ENCODE data around the gene MAP2. TPM values are rescaled to one million over a fixed set of nuclear protein-coding genes. Genes with fewer than 3 reads are reported as not detected.

The MAP2 gene
- total and polyA plus RNA-seq, 2 donors (not counting 3 experiments of a cell fraction or from before 2014, with no cell fraction given), result 19.4 to 46.1 TPM

- DNase-seq (ENCODE audit: low read depth, low spot score), result no peak
- intact Hi-C loops (cut with micrococcal nuclease), result no loop called here
These were observed 239.8 kb downstream of the MAP2 start for GRCh38 chr2:209663656-209664055.

GRCh38 chr2:209666296-209666695, 242.4 kb downstream of the MAP2 start:
- H3K27ac ChIP-seq (ENCODE audit: insufficient read depth, low read depth, low read length), result no peak overlapping the region
- no peak overlapping the region for H3K4me3 ChIP-seq (replicated peaks in 1 of 3; ENCODE audit: insufficient read depth in 1 of 3, low read depth in 1 of 3, low read length in 3 of 3)
- FAIRE-seq (no peak), DNase-seq (ENCODE audit: low read depth, low spot score) (no peak)
- H3K36me3 ChIP-seq (ENCODE audit: control insufficient read depth in 2 of 2, extremely low read depth in 1 of 2, insufficient read depth in 2 of 2, low read length in 2 of 2), result no peaks in the 10 kb centered on the region
- H2AFZ ChIP-seq (ENCODE audit: low read depth, low read length), result no peak overlapping the region
- H3K9me1 ChIP-seq (replicated peaks; ENCODE audit: control insufficient read depth, extremely low read depth, insufficient read depth, low read length), result no peaks in the 10 kb centered on the region
- BruUV-seq (replicated peaks), result no TSS peak
- intact Hi-C loops (cut with micrococcal nuclease), result no loop called here
- ChIA-PET CTCF (no interaction called here), POLR2A (no interaction called here)
- no peaks in the 10 kb centered on the region for H3K27me3 ChIP-seq (ENCODE audit: control insufficient read depth in 2 of 2, insufficient read depth in 2 of 2, low read length in 2 of 2)
- H3K4me1 ChIP-seq (ENCODE audit: control insufficient read depth, extremely low read depth, insufficient read depth, low read length), result peaks cover 6% of the 10 kb centered on the region
- H3K9me3 ChIP-seq (replicated peaks; ENCODE audit: control insufficient read depth, insufficient read depth, low read length), result no peaks in the 10 kb centered on the region
- TF ChIP-seq MAX (IDR thresholded peaks at IDR 0.05; ENCODE audit: insufficient read depth, insufficient read length) (no peak), MYC (IDR thresholded peaks at IDR 0.05; ENCODE audit: low read depth, low read length) (no peak), EZH2 (IDR thresholded peaks at IDR 0.05; ENCODE audit: borderline replicate concordance, low read depth, low read length, severe bottlenecking) (no peak), POLR2A (IDR thresholded peaks at IDR 0.05; ENCODE audit: low read depth, low read length) (no peak), CTCF (IDR thresholded peaks at IDR 0.05; ENCODE audit: extremely low read depth in 1 of 2, insufficient read depth in 1 of 2, low read depth in 1 of 2, low read length in 2 of 2) (no peak), POLR2AphosphoS5 (IDR thresholded peaks at IDR 0.05; ENCODE audit: insufficient read depth, low read depth, low read length) (no peak), JUN (IDR thresholded peaks at IDR 0.05; ENCODE audit: borderline replicate concordance, insufficient read depth, insufficient read length, low read depth) (no peak)
- no peaks in the 10 kb centered on the region for H3K79me2 ChIP-seq (ENCODE audit: control insufficient read depth, insufficient read depth, low read length)
- dilution Hi-C loops (cut with MboI; ENCODE audit: extremely low pct_ligation_motif_present, low sequenced_read_pairs), result no loop called here
- no peak overlapping the region for H3K9ac ChIP-seq (replicated peaks; ENCODE audit: extremely low read depth, insufficient read depth, low read length)
- H3K4me2 ChIP-seq (ENCODE audit: insufficient read depth, low read length), result no peak overlapping the region
- H4K20me1 ChIP-seq (replicated peaks; ENCODE audit: control insufficient read depth, extremely low read depth, insufficient read depth, low read length), result no peaks in the 10 kb centered on the region

More at GRCh38 chr2:209663656-209664055, 239.8 kb downstream of the MAP2 start:
- Histone ChIP-seq H3K4me2 (ENCODE audit: insufficient read depth, low read length) (no peak overlapping the region), H3K4me3 (replicated peaks in 1 of 3; ENCODE audit: insufficient read depth in 1 of 3, low read depth in 1 of 3, low read length in 3 of 3) (no peak overlapping the region), H3K9me1 (replicated peaks; ENCODE audit: control insufficient read depth, extremely low read depth, insufficient read depth, low read length) (no peaks in the 10 kb centered on the region), H3K79me2 (ENCODE audit: control insufficient read depth, insufficient read depth, low read length) (no peaks in the 10 kb centered on the region), H4K20me1 (replicated peaks; ENCODE audit: control insufficient read depth, extremely low read depth, insufficient read depth, low read length) (no peaks in the 10 kb centered on the region), H3K27ac (ENCODE audit: insufficient read depth, low read depth, low read length) (no peak overlapping the region), H2AFZ (ENCODE audit: low read depth, low read length) (no peak overlapping the region), H3K4me1 (ENCODE audit: control insufficient read depth, extremely low read depth, insufficient read depth, low read length) (peaks cover 6% of the 10 kb centered on the region), H3K9ac (replicated peaks; ENCODE audit: extremely low read depth, insufficient read depth, low read length) (no peak overlapping the region), H3K27me3 (ENCODE audit: control insufficient read depth in 2 of 2, insufficient read depth in 2 of 2, low read length in 2 of 2) (no peaks in the 10 kb centered on the region), H3K36me3 (ENCODE audit: control insufficient read depth in 2 of 2, extremely low read depth in 1 of 2, insufficient read depth in 2 of 2, low read length in 2 of 2) (no peaks in the 10 kb centered on the region), H3K9me3 (replicated peaks; ENCODE audit: control insufficient read depth, insufficient read depth, low read length) (no peaks in the 10 kb centered on the region)
- POLR2A ChIA-PET, result no interaction called here
- BruUV-seq (replicated peaks), result no TSS peak
- dilution Hi-C loops (cut with MboI; ENCODE audit: extremely low pct_ligation_motif_present, low sequenced_read_pairs), result no loop called here
- no peak for FAIRE-seq
- CTCF ChIA-PET, result interaction anchor here (1.0 kb wide), 1 partner anchor 11 kb away, joined by 3 read pairs; no protein-coding TSS in a partner anchor
- TF ChIP-seq FOS (IDR thresholded peaks at IDR 0.05; ENCODE audit: borderline replicate concordance, insufficient read depth, low read length) (no peak), JUN (IDR thresholded peaks at IDR 0.05; ENCODE audit: borderline replicate concordance, insufficient read depth, insufficient read length, low read depth) (no peak), POLR2A (IDR thresholded peaks at IDR 0.05; ENCODE audit: low read depth, low read length) (no peak)

Measured in endothelial cell of umbilical vein (primary cell).